Lower leg skin (tissue), 4 donors: Measurements from ENCODE around the gene AGBL1. TPM values are rescaled to one million over a fixed set of nuclear protein-coding genes. Genes with fewer than 3 reads are reported as not detected.

ENCODE experiments used
- DNase-seq, 2 donors: peaks; one replicate each; pipeline ENCODE4 v3.0.0-alpha.2; 2019; ENCODE audit warnings: low spot score in 2 of 2
- H3K4me3 ChIP-seq: fragments of 200-600 bp; sonication (generic); 2 replicates; pipeline ENCODE4 v1.5.1; 2017; ENCODE audit warnings: mild to moderate bottlenecking, low read depth; ENCODE audit not compliant: poor library complexity, severe bottlenecking
- POLR2A ChIP-seq, 2 donors: fragments of 450-650 bp; IDR thresholded peaks; one replicate each; pipeline ENCODE4 v1.6.1; 2016 to 2017; ENCODE audit warnings: antibody characterized with exemption in 2 of 2, mild to moderate bottlenecking in 1 of 2, moderate library complexity in 1 of 2
- WGBS, 2 donors: methylation state at CpG; one replicate each; pipeline ENCODE4 v1.1.5; 2018; 5-methylcytosine and 5-hydroxymethylcytosine counted together
- intact Hi-C: fragments of 100-400 bp; cut with DNase I; formaldehyde crosslinking; loops from one replicate; pipeline ENCODE4 v1.15.0; 2023; ENCODE audit warnings: low total_unique reads
- total RNA-seq, 4 donors: library from RNA; depleted of rRNA; stranded (reverse); fragments of >200 nt; gene quantifications; one replicate each; pipeline ENCODE4 v1.1.0, GENCODE V29; 2016
- TF ChIP-seq, protein P1 (sequence below), 3 donors: fragments of 450-650 bp; IDR thresholded peaks; one replicate each; pipeline ENCODE4 v1.5.1; 2016; ENCODE audit warnings: antibody characterized with exemption in 3 of 3, mild to moderate bottlenecking in 3 of 3, moderate library complexity in 2 of 3

AGBL1 gene
- total RNA-seq, 4 donors from 2014 or later, result 0.13 to 0.91 TPM; not detected in 2

DNA sequence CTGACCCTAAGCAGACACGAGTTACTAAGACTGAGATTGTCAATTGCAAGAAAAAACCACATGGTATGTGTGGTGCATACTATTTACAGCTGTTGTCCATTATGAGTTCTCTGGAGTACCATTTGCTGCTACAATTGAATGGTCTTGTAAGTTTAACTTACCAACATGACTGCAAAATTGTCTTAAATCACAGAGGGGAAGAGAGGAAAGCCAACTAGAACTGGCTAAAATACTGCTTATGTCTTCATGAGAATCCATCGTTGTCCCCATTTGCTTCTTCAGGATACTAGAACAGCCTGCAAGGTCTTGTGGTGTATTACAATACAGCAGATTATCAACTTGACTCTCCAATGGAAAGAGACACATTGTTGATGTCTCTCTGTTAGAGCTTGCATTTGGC lies 313.2 kb downstream of the AGBL1 start:
- no peak overlapping the region for H3K4me3 ChIP-seq
- 42 to 54% methylated on average over 2 of the region's 2 CpGs for WGBS, 2 donors
- intact Hi-C loops, result no loop called here
- TF ChIP-seq, protein P1, sequence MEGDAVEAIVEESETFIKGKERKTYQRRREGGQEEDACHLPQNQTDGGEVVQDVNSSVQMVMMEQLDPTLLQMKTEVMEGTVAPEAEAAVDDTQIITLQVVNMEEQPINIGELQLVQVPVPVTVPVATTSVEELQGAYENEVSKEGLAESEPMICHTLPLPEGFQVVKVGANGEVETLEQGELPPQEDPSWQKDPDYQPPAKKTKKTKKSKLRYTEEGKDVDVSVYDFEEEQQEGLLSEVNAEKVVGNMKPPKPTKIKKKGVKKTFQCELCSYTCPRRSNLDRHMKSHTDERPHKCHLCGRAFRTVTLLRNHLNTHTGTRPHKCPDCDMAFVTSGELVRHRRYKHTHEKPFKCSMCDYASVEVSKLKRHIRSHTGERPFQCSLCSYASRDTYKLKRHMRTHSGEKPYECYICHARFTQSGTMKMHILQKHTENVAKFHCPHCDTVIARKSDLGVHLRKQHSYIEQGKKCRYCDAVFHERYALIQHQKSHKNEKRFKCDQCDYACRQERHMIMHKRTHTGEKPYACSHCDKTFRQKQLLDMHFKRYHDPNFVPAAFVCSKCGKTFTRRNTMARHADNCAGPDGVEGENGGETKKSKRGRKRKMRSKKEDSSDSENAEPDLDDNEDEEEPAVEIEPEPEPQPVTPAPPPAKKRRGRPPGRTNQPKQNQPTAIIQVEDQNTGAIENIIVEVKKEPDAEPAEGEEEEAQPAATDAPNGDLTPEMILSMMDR (IDR thresholded peaks at IDR 0.05), result no peak
- no peak for DNase-seq

DNA sequence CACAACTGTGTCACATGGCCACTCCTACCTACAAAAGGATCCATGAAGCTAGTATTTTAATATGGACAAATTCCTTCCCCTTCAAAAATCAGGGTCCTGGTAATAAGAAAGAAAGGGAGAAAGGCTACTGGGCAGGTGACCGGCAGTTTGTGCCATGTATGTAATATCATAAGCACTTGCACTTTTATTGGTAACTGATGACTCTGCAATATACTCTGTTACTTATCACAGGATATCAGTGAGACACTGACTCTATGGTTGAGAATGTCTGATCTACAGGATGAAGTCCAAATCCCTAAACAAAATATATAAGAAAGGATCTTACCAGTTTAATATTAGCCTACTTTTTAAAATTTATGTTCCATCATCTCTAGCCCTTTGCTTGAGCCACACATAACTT lies 315.2 kb downstream of the AGBL1 start:
- WGBS, 2 donors, result 96 to 97% methylated on average over 1 of the region's 1 CpG
- no peak for TF ChIP-seq POLR2A (IDR thresholded peaks at IDR 0.05)
- TF ChIP-seq, protein P1 (IDR thresholded peaks at IDR 0.05), result no peak
- H3K4me3 ChIP-seq, result no peak overlapping the region
- no peak for DNase-seq
- intact Hi-C loops, result no loop called here

DNA sequence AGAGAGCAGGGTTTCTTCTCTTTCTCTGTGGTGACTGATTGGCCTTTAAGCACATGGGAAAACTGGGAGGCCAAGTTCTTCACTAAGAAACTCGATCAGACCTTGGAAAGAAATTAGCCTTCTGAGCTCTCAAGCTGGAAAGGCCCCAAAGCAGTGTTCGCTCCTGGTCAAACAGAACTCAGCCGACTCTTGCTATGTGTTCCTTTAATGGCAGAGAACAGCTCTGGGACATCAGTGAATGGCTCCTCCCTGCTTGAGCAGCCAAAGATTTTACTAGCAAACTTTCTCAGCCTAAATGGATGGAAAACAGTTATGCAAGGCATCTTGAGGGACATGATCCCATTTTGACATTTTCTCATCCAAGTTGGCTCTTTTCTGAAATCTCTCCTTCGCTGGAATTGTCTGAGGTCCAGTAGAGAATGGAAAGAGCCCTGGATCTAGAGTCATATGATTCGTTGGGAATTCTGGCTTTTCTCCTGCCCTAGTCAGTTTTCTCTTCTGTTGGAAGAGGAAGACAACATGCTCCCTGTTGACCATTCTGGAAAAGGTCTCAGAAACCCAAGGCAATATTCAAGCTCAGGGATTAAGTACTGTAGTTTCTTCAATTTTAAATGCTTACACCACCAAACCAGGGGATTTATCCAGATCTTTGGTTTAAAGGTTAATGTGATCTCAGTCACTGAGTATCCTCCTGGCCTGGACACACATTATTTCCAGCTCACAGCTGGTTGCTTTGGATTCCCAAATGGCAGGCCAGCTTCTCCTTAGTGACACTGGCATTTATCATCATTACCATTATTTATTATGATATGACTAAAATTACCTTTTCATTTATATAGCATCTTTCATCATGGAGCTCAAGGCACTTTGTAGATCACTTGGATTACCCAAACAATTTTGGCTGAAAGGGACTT lies 319.6 kb downstream of the AGBL1 start:
- WGBS, 2 donors, result 67 to 76% methylated on average over 5 of the region's 5 CpGs
- intact Hi-C loops, result no loop called here
- TF ChIP-seq, protein P1 (IDR thresholded peaks at IDR 0.05), result no peak
- no peak for TF ChIP-seq POLR2A (IDR thresholded peaks at IDR 0.05)
- H3K4me3 ChIP-seq, result no peak overlapping the region
- DNase-seq, result no peak

DNA sequence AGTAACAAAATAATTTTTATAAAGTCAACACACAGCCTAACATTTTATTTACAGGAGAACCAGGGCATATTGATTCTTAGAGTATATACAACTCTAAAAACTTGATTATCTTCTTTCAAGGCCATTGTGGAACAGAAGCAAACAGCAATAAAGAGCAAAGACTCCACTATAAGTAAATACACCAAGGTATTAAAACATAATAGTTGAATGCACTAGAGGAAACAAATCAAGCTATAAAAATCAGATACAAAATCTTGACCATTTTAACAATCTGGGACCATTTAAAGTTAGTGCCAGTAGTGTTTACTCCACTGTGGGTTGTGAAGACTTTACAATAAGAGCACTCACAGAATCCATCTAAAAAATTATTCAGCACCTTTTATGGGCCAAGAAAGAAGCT lies 323.6 kb downstream of the AGBL1 start:
- H3K4me3 ChIP-seq, result no peak overlapping the region
- no peak for DNase-seq
- intact Hi-C loops, result no loop called here
- no peak for TF ChIP-seq POLR2A (IDR thresholded peaks at IDR 0.05)
- TF ChIP-seq, protein P1 (IDR thresholded peaks at IDR 0.05), result no peak

DNA sequence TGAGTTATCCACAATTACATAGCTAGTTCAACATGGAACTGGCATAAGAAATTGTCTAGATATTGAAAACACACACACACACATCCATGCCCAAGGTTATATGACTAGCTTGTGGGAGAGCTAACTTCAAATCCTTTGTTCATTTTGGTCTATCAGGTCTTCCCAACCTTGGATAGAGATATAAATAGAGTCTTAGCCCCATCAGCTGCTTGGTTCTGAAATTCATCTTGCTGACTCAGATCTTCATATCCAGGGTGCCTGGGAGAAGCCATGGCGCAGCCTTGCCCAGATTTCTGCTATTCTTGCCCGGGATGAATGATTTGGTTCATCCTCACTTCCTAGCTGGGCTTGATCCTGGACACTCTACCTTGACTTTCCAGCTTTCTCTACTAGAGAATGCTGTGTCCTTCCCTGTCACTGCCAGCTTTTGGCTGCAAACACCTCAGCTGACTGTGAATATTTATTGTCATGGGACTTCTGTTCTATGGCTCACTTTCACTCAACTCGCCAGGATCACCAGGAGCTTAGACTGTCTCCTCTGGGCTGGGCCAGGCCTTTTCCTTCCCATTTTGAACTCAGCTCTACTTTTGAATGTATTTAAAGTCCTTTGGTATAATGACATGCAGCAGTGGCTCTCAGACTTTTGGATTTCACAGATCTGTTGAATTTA lies 324.4 kb downstream of the AGBL1 start:
- intact Hi-C loops, result no loop called here
- WGBS, 2 donors, result 72 to 83% methylated on average over 3 of the region's 3 CpGs
- TF ChIP-seq, protein P1 (IDR thresholded peaks at IDR 0.05), result no peak
- no peak for TF ChIP-seq POLR2A (IDR thresholded peaks at IDR 0.05)
- DNase-seq, result no peak
- H3K4me3 ChIP-seq, result no peak overlapping the region
